ENCODE data around the gene LEPR.

GRCh38 chr1:65419681-65420589, 533 bp upstream of the LEPR start:
- no peak for TF ChIP-seq EZH2 (IDR thresholded peaks at IDR 0.05)
- no peak for TF ChIP-seq FOXP2 (optimal IDR thresholded peaks at IDR 0.05; ENCODE audit: control extremely low read depth, extremely low read length, insufficient read depth)
- peak; percentile 56 for TF ChIP-seq POLR2AphosphoS5 (IDR thresholded peaks at IDR 0.05; ENCODE audit: borderline replicate concordance, low read depth, low read length)

Measured in SK-N-MC (cell line).